ENCODE data around the gene ZNF774.
A peak's percentile ranks its signal among the peaks of the same experiment; 100 is the strongest.

The ZNF774 gene

DNA sequence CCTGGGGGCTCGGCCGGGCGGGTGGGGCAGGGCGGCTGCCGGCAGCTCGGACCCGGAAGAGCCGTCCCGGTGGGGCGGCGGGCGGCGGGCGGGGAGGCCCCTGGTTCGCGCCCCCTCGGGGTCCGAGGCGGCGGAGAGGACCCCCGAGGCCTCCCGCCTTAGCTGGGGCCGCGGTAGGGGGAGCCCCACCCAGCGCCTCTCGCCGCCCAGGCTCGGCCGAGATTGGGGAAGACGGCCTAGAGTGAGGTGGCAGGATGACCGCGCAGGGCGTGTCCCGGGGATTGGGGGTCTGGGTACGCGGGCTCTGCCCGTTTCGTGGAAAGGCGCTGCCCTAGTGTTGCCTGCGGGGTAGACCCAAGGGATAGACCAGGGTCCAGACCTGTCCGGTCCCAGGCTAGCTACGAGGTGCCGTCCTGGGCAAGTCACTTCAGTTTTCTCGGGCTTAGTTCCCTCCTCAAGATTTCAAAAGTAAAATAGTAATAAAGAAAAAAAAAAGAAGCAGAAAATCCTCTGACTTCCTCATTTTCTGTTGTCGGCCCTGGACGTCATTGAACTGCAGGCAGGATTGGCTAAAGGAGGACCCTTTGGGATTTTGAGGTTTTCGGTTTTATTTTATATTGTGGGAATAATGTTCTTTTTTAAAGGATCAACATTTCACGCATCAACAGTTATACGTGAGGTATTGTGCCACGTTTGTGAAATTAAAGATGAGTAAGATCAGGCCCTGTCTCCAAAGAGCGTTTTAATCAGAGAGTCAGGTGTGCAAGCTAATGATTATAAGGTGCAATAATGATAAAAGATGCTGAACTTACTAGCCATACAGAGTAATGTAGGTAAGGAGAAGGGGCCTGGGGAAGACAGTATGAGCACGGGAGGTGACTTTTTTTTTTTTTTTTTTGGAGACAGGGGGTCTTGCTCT is 36.6 kb downstream of the ZNF774 start:
- Histone ChIP-seq H3K36me3 (ENCODE audit: insufficient read depth, low read length) (peaks cover 22% of the 10 kb centered on the region), H2AFZ (ENCODE audit: low read length, unreplicated experiment) (no peak overlapping the region), H3K79me2 (ENCODE audit: control insufficient read depth, insufficient read depth, low read length, unreplicated experiment) (peaks cover 54% of the 10 kb centered on the region), H3K27me3 (ENCODE audit: insufficient read depth, low read length) (no peaks in the 10 kb centered on the region), H3K4me1 (ENCODE audit: control insufficient read depth, insufficient read depth, low read length, unreplicated experiment) (peaks cover 31% of the 10 kb centered on the region), H3K4me3 (ENCODE audit: low read depth, low read length) (peak overlapping the region; percentile 88), H3K27ac (ENCODE audit: low read depth, low read length) (peak overlapping the region; percentile 25)

DNA sequence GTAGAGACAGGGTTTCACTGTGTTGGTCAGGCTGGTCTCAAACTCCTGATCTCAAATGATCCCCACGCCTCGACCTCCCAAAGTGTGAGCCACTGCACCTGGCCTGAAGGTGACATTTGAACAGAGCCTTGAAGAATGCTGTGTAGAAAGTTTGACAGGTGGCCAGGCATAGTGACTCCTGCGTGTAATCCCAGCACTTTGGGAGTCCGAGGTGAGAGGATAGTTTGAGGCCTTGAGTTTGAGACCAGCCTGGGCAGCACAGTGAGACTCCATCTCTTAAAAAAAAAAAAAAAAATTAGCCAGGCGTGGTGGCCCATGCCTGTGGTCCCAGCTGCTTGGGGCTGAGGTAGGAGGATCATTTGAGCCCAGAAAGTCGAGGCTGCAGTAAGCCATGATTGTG is 37.4 kb downstream of the ZNF774 start:
- Histone ChIP-seq H3K4me1 (ENCODE audit: control insufficient read depth, insufficient read depth, low read length, unreplicated experiment) (peaks cover 33% of the 10 kb centered on the region), H3K79me2 (ENCODE audit: control insufficient read depth, insufficient read depth, low read length, unreplicated experiment) (peaks cover 62% of the 10 kb centered on the region), H2AFZ (ENCODE audit: low read length, unreplicated experiment) (no peak overlapping the region), H3K27me3 (ENCODE audit: insufficient read depth, low read length) (no peaks in the 10 kb centered on the region), H3K4me3 (ENCODE audit: low read depth, low read length) (peak overlapping the region; percentile 88), H3K27ac (ENCODE audit: low read depth, low read length) (no peak overlapping the region), H3K36me3 (ENCODE audit: insufficient read depth, low read length) (peaks cover 22% of the 10 kb centered on the region)

- no peak overlapping the region for H3K4me3 ChIP-seq (ENCODE audit: low read depth, low read length)
- peaks cover 91% of the 10 kb centered on the region for H3K79me2 ChIP-seq (ENCODE audit: control insufficient read depth, insufficient read depth, low read length, unreplicated experiment)
- peaks cover 38% of the 10 kb centered on the region for H3K4me1 ChIP-seq (ENCODE audit: control insufficient read depth, insufficient read depth, low read length, unreplicated experiment)
- no peak overlapping the region for H2AFZ ChIP-seq (ENCODE audit: low read length, unreplicated experiment)
- peaks cover 22% of the 10 kb centered on the region for H3K36me3 ChIP-seq (ENCODE audit: insufficient read depth, low read length)
- H3K27ac ChIP-seq (ENCODE audit: low read depth, low read length): no peak overlapping the region
- H3K27me3 ChIP-seq (ENCODE audit: insufficient read depth, low read length): no peaks in the 10 kb centered on the region
Observed at GRCh38 chr15:90393040-90393439, 41.0 kb downstream of the ZNF774 start.

DNA sequence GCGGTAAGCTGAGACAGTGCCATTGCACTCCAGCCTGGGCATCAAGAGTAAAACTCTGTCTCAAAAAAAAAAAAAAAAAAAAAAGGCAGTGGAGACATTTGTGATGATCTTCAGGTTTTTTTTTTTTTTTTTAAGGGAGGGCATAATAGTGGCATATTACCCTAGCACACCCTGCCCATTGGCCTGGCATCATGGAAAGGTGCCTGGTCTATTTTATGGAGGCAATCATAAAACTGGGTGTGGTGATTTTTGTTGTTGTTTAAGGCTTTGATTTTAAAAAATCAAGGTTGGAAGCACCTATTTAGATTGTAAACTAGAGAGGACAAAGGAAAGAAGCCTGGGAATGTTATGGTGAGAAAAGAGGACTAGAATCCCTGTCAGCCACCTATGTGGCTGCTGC is 42.0 kb downstream of the ZNF774 start:
- Histone ChIP-seq H3K27ac (ENCODE audit: low read depth, low read length) (no peak overlapping the region), H3K36me3 (ENCODE audit: insufficient read depth, low read length) (peaks cover 22% of the 10 kb centered on the region), H3K4me3 (ENCODE audit: low read depth, low read length) (no peak overlapping the region), H2AFZ (ENCODE audit: low read length, unreplicated experiment) (no peak overlapping the region), H3K4me1 (ENCODE audit: control insufficient read depth, insufficient read depth, low read length, unreplicated experiment) (peaks cover 38% of the 10 kb centered on the region), H3K27me3 (ENCODE audit: insufficient read depth, low read length) (no peaks in the 10 kb centered on the region), H3K79me2 (ENCODE audit: control insufficient read depth, insufficient read depth, low read length, unreplicated experiment) (peaks cover 94% of the 10 kb centered on the region)

DNA sequence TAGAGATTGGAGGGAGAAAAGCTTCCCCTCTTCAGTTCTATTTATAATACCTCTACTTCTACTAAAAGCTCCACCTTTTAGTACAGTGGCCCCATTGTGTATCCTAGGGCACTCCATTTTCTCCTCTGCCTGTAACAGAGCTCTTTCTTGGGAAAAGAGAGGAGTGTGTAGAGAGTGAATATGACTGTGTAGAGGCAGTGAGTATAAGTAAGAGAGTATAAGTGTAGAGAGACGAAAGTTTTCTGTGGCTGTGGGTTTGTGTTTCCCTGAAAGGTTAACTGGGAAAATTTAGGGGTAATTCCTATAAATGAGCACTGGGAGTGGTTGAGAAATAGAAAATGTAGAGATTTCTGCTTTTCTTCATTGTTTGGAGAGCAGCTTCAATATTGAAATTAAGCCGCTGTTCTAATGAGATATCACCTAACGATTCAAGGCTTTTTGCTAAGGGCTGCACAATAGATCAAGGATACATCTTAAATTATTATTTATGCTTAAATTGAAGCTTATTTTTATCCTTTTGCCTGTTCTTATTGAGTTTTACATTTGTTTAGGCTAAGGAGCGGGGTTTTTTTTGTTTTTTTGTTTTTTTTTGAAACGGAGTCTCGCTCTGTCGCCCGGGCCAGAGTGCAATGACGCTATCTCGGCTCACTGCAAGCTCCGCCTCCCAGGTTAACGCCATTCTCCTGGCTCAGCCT is 42.8 kb downstream of the ZNF774 start:
- no peak overlapping the region for H3K4me3 ChIP-seq (ENCODE audit: low read depth, low read length)
- no peaks in the 10 kb centered on the region for H3K27me3 ChIP-seq (ENCODE audit: insufficient read depth, low read length)
- H3K4me1 ChIP-seq (ENCODE audit: control insufficient read depth, insufficient read depth, low read length, unreplicated experiment): peaks cover 35% of the 10 kb centered on the region
- H2AFZ ChIP-seq (ENCODE audit: low read length, unreplicated experiment): no peak overlapping the region
- no peak overlapping the region for H3K27ac ChIP-seq (ENCODE audit: low read depth, low read length)
- peaks cover 22% of the 10 kb centered on the region for H3K36me3 ChIP-seq (ENCODE audit: insufficient read depth, low read length)
- peaks cover 94% of the 10 kb centered on the region for H3K79me2 ChIP-seq (ENCODE audit: control insufficient read depth, insufficient read depth, low read length, unreplicated experiment)

- Histone ChIP-seq H3K36me3 (ENCODE audit: insufficient read depth, low read length) (peaks cover 18% of the 10 kb centered on the region), H3K4me1 (ENCODE audit: control insufficient read depth, insufficient read depth, low read length, unreplicated experiment) (peaks cover 33% of the 10 kb centered on the region), H3K27ac (ENCODE audit: low read depth, low read length) (no peak overlapping the region), H3K27me3 (ENCODE audit: insufficient read depth, low read length) (no peaks in the 10 kb centered on the region), H3K4me3 (ENCODE audit: low read depth, low read length) (no peak overlapping the region), H2AFZ (ENCODE audit: low read length, unreplicated experiment) (no peak overlapping the region), H3K79me2 (ENCODE audit: control insufficient read depth, insufficient read depth, low read length, unreplicated experiment) (peaks cover 92% of the 10 kb centered on the region)
Observed at GRCh38 chr15:90396321-90396720, 44.2 kb downstream of the ZNF774 start.

DNA sequence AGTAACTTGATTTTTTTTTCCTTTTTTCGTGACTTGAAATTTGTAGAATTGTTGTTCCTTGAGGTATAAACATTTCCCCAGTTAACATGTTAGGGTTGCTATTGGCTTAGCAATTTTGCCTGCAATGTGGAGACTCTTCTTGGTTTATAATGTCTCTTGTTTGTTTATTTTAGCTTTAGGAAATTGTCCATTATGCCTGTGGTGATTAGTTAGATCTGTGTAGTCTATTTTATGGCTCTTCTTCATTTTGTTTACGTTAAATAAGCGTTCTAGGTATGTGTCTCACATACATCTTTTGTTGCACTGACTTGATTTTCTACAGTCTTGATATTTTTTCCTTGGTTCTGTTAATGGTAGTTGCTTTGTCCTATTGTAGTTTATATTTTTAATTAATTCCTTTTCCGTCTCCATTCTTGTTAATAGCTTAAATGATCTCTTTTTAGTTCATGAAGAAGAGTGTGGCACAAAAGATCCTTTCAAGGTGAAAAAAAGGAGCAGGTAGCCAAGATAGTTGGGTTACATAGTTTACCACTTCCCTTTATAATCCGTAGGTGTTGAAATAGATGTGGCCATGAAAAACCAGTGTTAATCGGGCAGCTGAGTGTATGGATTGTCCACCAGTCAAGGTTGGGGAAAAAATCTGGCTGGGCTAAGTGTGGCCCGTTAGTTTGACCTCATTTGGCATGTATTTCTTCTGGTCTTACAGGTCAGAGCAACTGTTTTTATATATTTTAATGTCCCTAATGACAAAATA is 48.1 kb downstream of the ZNF774 start:
- no peak overlapping the region for H2AFZ ChIP-seq (ENCODE audit: low read length, unreplicated experiment)
- H3K79me2 ChIP-seq (ENCODE audit: control insufficient read depth, insufficient read depth, low read length, unreplicated experiment): peaks cover 86% of the 10 kb centered on the region
- H3K27me3 ChIP-seq (ENCODE audit: insufficient read depth, low read length): no peaks in the 10 kb centered on the region
- H3K27ac ChIP-seq (ENCODE audit: low read depth, low read length): peak overlapping the region; percentile 93
- H3K4me1 ChIP-seq (ENCODE audit: control insufficient read depth, insufficient read depth, low read length, unreplicated experiment): peaks cover 42% of the 10 kb centered on the region
- no peaks in the 10 kb centered on the region; the same call in 1 of the 2 replicates for H3K36me3 ChIP-seq (ENCODE audit: insufficient read depth, low read length)
- peak overlapping the region; percentile 46 for H3K4me3 ChIP-seq (ENCODE audit: low read depth, low read length)

DNA sequence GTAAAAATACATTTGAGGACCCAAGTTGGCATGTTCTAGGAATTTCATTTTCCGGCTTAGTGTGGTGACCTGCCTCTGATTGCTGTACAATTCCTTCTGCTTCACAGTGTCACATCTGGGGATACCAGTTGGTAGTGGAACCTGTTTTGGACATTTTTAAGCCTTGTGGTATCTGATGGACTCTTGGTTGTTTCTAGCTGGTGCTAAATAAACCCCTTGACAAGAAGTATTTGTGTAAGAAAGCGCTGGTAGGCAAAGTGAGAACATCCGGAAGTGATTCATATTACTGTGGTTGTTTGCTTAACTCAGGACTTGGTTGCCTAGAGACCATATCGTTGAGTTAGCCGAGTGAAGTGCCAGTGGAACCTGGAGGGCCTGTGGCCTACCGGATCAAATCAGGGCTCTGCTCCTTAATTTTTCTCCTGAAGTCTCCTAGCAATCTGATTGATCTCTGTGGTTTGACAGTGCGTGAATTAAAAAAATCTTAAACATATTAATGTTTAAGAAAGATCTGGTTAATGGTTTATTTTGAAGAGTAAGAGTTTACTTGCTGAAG is 48.8 kb downstream of the ZNF774 start:
- Histone ChIP-seq H3K79me2 (ENCODE audit: control insufficient read depth, insufficient read depth, low read length, unreplicated experiment) (peaks cover 87% of the 10 kb centered on the region), H2AFZ (ENCODE audit: low read length, unreplicated experiment) (no peak overlapping the region), H3K4me3 (ENCODE audit: low read depth, low read length) (peak overlapping the region; percentile 46), H3K4me1 (ENCODE audit: control insufficient read depth, insufficient read depth, low read length, unreplicated experiment) (peaks cover 49% of the 10 kb centered on the region), H3K36me3 (ENCODE audit: insufficient read depth, low read length) (no peaks in the 10 kb centered on the region; the same call in 1 of the 2 replicates), H3K27ac (ENCODE audit: low read depth, low read length) (peak overlapping the region; percentile 93), H3K27me3 (ENCODE audit: insufficient read depth, low read length) (no peaks in the 10 kb centered on the region)

DNA sequence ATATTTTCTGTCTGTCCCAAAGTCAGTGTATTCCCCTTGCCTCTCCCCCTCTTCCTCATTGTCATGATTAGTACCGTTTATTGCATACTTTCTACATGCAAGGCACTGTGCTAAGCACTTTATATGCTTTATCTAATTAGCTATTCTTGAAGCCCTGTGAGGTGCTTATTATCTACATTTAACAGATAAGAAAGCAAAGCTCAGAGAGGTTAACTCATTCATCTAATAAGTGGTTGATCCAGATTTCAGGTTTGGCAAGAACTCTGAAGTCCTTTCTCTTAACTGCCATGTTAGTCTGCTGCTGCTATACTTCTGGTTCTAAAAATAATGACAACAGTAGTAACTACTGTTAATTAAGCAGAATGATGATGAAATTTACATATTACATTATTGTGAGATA is 49.4 kb downstream of the ZNF774 start:
- H3K27me3 ChIP-seq (ENCODE audit: insufficient read depth, low read length): no peaks in the 10 kb centered on the region
- H3K4me1 ChIP-seq (ENCODE audit: control insufficient read depth, insufficient read depth, low read length, unreplicated experiment): peaks cover 55% of the 10 kb centered on the region
- H3K36me3 ChIP-seq (ENCODE audit: insufficient read depth, low read length): no peaks in the 10 kb centered on the region; the same call in 1 of the 2 replicates
- H3K27ac ChIP-seq (ENCODE audit: low read depth, low read length): peak overlapping the region; percentile 93
- peak overlapping the region; percentile 34 for H3K4me3 ChIP-seq (ENCODE audit: low read depth, low read length)
- H3K79me2 ChIP-seq (ENCODE audit: control insufficient read depth, insufficient read depth, low read length, unreplicated experiment): peaks cover 87% of the 10 kb centered on the region
- no peak overlapping the region for H2AFZ ChIP-seq (ENCODE audit: low read length, unreplicated experiment)

DNA sequence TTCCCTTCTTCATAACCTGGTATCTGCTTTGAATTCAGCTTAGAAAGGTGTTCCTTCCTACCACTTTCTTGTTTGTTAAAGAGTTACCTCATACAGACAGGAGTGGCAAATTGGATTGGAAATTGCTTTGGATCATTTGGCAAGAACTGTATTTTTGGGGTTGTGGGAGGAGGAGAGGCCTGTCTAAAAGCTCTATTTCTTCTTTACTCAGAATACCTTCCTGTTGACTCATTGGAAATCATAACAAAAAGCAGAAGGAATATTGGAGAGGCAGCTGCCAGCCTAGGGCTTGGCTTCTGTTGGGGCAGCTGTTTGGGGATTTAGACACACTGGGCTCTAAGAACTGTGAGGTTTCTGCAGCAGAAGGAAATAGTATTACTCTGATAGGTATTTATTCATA is 50.1 kb downstream of the ZNF774 start:
- H3K27ac ChIP-seq (ENCODE audit: low read depth, low read length): peak overlapping the region; percentile 93
- no peak overlapping the region for H2AFZ ChIP-seq (ENCODE audit: low read length, unreplicated experiment)
- H3K27me3 ChIP-seq (ENCODE audit: insufficient read depth, low read length): no peaks in the 10 kb centered on the region
- H3K4me3 ChIP-seq (ENCODE audit: low read depth, low read length): peak overlapping the region; percentile 34
- peaks cover 62% of the 10 kb centered on the region for H3K4me1 ChIP-seq (ENCODE audit: control insufficient read depth, insufficient read depth, low read length, unreplicated experiment)
- H3K79me2 ChIP-seq (ENCODE audit: control insufficient read depth, insufficient read depth, low read length, unreplicated experiment): peaks cover 87% of the 10 kb centered on the region
- no peaks in the 10 kb centered on the region; the same call in 1 of the 2 replicates for H3K36me3 ChIP-seq (ENCODE audit: insufficient read depth, low read length)
